Tibial nerve (tissue), 3 donors: ENCODE results near the gene LENG8.

ENCODE experiments used
- CTCF ChIP-seq, 5 experiments: fragments of 200-600 bp in 3 of 5; fragments of 450-650 bp in 2 of 5; sonication (generic) in 3 of 5; IDR thresholded peaks; one replicate each; pipeline ENCODE4 v1.5.1; 2016 to 2019; ENCODE audit warnings: antibody characterized with exemption in 5 of 5, mild to moderate bottlenecking in 3 of 5, moderate library complexity in 2 of 5
- POLR2A ChIP-seq, 2 donors: fragments of 450-650 bp; IDR thresholded peaks; one replicate each; pipeline ENCODE4 v1.6.1; 2017; ENCODE audit warnings: antibody characterized with exemption in 2 of 2, mild to moderate bottlenecking in 2 of 2, moderate library complexity in 2 of 2

- no peak for TF ChIP-seq CTCF (IDR thresholded peaks at IDR 0.05)
- no peak for TF ChIP-seq POLR2A (IDR thresholded peaks at IDR 0.05)
Measured at GRCh38 chr19:54434873-54435214, 14.2 kb upstream of the LENG8 start.
